Breast epithelium (tissue), 4 donors: ENCODE data around the gene POLR3K. TPM values are rescaled to one million over a fixed set of nuclear protein-coding genes. Genes with fewer than 3 reads are reported as not detected.

ENCODE experiments used
- DNase-seq, 2 donors: peaks; one replicate each; pipeline ENCODE4 v3.0.0-alpha.2; 2019; ENCODE audit warnings: low spot score in 2 of 2
- H3K27ac ChIP-seq, 2 donors: fragments of 200-600 bp; sonication (generic) in 1 of 2; one replicate each; pipeline ENCODE4 v1.5.1; 2016 to 2019; ENCODE audit warnings: mild to moderate bottlenecking in 1 of 2
- H3K27me3 ChIP-seq, 2 donors: fragments of 200-600 bp; sonication (generic) in 1 of 2; one replicate each; pipeline versions ENCODE4 v1.5.1 to v1.6.0; 2017 to 2019; ENCODE audit warnings: control low read depth in 1 of 2, mild to moderate bottlenecking in 1 of 2
- H3K36me3 ChIP-seq: fragments of 200-600 bp; one replicate; pipeline ENCODE4 v1.5.1; 2019
- H3K4me1 ChIP-seq, 2 donors: fragments of 200-600 bp; sonication (generic); one replicate each; pipeline ENCODE4 v1.5.1; 2016 to 2019; ENCODE audit warnings: control low read depth in 1 of 2
- H3K4me3 ChIP-seq, 3 donors: fragments of 200-600 bp; sonication (generic); 1 replicate in 2 of 3; 2 replicates in 1 of 3; pipeline ENCODE4 v1.5.1; 2016 to 2019; ENCODE audit warnings: mild to moderate bottlenecking in 3 of 3, moderate library complexity in 2 of 3
- H3K9me3 ChIP-seq, 2 donors: fragments of 200-600 bp; sonication (generic) in 1 of 2; one replicate each; pipeline ENCODE4 v1.5.1; 2016 to 2019; ENCODE audit warnings: control low read depth in 1 of 2
- POLR2A ChIP-seq: fragments of 450-650 bp; IDR thresholded peaks from one replicate; pipeline ENCODE4 v1.6.1; 2016; ENCODE audit warnings: antibody characterized with exemption, mild to moderate bottlenecking, moderate library complexity
- POLR2AphosphoS5 ChIP-seq, 3 donors: sonication (generic); formaldehyde crosslinking; IDR thresholded peaks; one replicate each; pipeline ENCODE4 v1.6.1; 2017; ENCODE audit warnings: antibody characterized with exemption in 3 of 3
- intact Hi-C: fragments of 100-400 bp; cut with DNase I; formaldehyde crosslinking; loops from one replicate; pipeline ENCODE4 v1.15.1; 2023; ENCODE audit warnings: low total_unique reads
- total RNA-seq, 3 donors: library from RNA; depleted of rRNA; stranded (reverse); fragments of >200 nt; gene quantifications; one replicate each; pipeline ENCODE4 v1.1.0, GENCODE V29; 2016
- TF ChIP-seq, protein P1 (sequence below), 3 donors: fragments of 450-650 bp; IDR thresholded peaks; one replicate each; pipeline ENCODE4 v1.5.1; 2016 to 2017; ENCODE audit warnings: antibody characterized with exemption in 3 of 3, mild to moderate bottlenecking in 3 of 3, moderate library complexity in 3 of 3

POLR3K gene
- total RNA-seq, 3 donors from 2014 or later: 3.8 to 6.9 (median 6.6) TPM

DNA sequence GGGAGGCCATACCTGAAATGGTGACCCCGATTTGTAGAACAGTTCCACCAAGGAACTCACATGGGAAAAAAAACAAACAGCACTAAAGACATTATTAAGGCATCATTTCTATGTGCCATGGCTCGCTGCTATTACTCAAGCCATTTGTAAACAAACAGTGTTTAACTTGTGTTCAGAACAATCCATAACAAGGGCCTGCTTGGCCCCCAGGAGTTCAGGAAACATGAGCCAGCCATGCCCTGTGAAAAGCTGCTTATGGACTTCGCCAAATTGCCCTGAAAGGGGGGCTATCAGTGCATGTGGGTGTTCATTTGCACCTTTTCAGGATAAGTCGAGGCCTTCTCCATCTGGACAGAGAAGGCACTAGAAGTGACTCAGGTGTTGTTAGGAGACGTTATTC is 8.0 kb downstream of the POLR3K start:
- Histone ChIP-seq H3K4me1 (no peaks in the 10 kb centered on the region), H3K9me3 (no peaks in the 10 kb centered on the region), H3K4me3 (no peak overlapping the region), H3K36me3 (no peaks in the 10 kb centered on the region), H3K27ac (no peak overlapping the region), H3K27me3 (no peaks in the 10 kb centered on the region)
- intact Hi-C loops: no loop called here
- TF ChIP-seq, protein P1, sequence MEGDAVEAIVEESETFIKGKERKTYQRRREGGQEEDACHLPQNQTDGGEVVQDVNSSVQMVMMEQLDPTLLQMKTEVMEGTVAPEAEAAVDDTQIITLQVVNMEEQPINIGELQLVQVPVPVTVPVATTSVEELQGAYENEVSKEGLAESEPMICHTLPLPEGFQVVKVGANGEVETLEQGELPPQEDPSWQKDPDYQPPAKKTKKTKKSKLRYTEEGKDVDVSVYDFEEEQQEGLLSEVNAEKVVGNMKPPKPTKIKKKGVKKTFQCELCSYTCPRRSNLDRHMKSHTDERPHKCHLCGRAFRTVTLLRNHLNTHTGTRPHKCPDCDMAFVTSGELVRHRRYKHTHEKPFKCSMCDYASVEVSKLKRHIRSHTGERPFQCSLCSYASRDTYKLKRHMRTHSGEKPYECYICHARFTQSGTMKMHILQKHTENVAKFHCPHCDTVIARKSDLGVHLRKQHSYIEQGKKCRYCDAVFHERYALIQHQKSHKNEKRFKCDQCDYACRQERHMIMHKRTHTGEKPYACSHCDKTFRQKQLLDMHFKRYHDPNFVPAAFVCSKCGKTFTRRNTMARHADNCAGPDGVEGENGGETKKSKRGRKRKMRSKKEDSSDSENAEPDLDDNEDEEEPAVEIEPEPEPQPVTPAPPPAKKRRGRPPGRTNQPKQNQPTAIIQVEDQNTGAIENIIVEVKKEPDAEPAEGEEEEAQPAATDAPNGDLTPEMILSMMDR (IDR thresholded peaks at IDR 0.05): no peak
- TF ChIP-seq POLR2AphosphoS5 (IDR thresholded peaks at IDR 0.05) (no peak), POLR2A (no peak)
- DNase-seq: peak in 1 of 2 donors; percentile 30

DNA sequence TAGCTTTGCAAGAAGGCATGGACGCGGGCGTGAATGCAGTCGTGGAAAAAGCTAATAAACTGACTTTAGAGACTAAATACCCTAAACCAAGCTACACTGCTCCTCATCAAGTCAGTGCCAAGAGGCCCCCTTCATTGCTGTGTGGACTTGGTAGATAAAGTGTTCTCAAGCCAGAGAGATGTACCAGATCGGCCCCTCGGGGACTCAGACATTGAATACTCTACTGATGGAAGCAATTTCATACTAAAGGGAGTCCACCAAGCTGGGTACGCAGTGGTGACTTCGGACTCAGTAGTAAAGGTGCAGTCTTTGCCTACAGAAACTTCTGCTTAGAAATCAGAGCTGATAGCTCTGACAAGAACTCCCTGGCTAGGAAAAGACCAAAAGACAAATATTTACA is 8.8 kb downstream of the POLR3K start:
- no peaks in the 10 kb centered on the region for H3K4me1 ChIP-seq
- H3K27ac ChIP-seq: no peak overlapping the region
- H3K27me3 ChIP-seq: no peaks in the 10 kb centered on the region
- intact Hi-C loops: no loop called here
- peak in 1 of 2 donors; percentile 10 for DNase-seq
- TF ChIP-seq POLR2A: no peak
- TF ChIP-seq, protein P1 (IDR thresholded peaks at IDR 0.05): no peak
- no peak for TF ChIP-seq POLR2AphosphoS5 (IDR thresholded peaks at IDR 0.05)
- H3K36me3 ChIP-seq: no peaks in the 10 kb centered on the region
- no peak overlapping the region for H3K4me3 ChIP-seq
- no peaks in the 10 kb centered on the region for H3K9me3 ChIP-seq

DNA sequence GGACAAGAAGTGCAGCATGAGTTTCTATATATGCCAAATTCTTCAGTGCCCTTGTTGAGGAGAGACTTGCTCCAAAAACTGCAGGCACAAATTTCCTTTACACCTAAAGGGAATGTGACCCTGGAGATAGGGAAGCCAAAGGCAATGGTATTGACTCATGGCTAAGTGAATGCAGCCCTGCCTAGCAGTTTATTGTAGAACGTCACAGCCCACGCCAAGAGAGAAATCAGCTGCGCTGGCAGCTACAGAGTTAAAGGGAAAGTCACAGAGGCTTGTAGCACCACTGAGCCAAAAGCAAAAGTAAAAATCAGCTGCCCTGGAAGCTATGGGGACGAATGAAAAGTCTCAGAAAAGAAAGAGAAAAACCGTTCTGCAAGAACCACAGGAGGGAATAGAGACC is 10.1 kb downstream of the POLR3K start:
- intact Hi-C loops: no loop called here
- DNase-seq: peak in 1 of 2 donors; percentile 25
- Histone ChIP-seq H3K27ac (no peak overlapping the region), H3K4me3 (no peak overlapping the region), H3K9me3 (no peaks in the 10 kb centered on the region), H3K36me3 (no peaks in the 10 kb centered on the region), H3K4me1 (peaks cover 0 to 3% of the 10 kb centered on the region in 2 donors), H3K27me3 (no peaks in the 10 kb centered on the region)
- TF ChIP-seq POLR2AphosphoS5 (IDR thresholded peaks at IDR 0.05) (no peak), POLR2A (no peak)
- TF ChIP-seq, protein P1 (IDR thresholded peaks at IDR 0.05): no peak

DNA sequence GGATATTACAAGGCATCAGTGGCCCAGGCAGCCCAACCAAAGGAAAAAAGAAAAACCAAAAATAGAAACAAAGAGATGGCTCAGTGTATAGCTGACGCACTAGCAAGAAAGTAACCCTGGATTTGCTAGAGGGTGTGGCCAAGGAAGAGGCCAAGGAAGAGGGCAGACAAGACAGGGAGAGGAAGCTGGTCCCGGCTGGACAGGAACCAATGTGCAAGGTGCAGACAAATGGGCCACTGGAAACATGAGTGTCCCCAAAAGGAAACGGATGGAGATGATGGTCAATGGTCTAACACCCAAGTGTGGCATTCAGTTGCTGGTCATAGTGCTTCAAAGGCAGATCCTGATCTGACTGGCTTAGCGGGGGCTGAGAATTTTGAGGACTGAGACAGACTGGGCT is 10.7 kb downstream of the POLR3K start:
- Histone ChIP-seq H3K27me3 (no peaks in the 10 kb centered on the region), H3K27ac (no peak overlapping the region), H3K4me1 (peaks cover 0 to 3% of the 10 kb centered on the region in 2 donors), H3K9me3 (no peaks in the 10 kb centered on the region), H3K36me3 (no peaks in the 10 kb centered on the region), H3K4me3 (no peak overlapping the region)
- TF ChIP-seq POLR2AphosphoS5 (IDR thresholded peaks at IDR 0.05) (no peak), POLR2A (no peak)
- TF ChIP-seq, protein P1 (IDR thresholded peaks at IDR 0.05): no peak
- intact Hi-C loops: no loop called here
- DNase-seq: no peak

DNA sequence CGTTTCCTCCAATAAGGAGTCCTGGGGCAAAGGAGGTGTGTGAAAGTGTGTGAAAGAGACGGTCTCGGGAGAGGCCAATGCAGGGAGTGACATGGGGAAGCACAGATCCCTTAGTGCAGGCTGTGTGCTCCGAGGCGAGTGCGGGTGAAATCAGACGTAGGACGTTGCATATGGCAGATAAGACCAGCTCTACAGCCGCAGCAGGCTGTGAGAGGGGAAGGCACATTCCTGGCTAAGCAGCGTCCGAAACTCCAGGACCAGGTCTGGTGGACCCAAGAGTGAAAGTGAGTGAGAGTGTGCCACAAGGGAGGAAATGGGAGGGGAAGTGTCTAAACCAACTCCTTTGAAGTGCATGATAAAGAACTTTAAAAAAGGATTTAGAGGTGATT is 11.3 kb downstream of the POLR3K start:
- Histone ChIP-seq H3K36me3 (no peaks in the 10 kb centered on the region), H3K27me3 (no peaks in the 10 kb centered on the region), H3K9me3 (no peaks in the 10 kb centered on the region), H3K4me1 (peaks cover 0 to 3% of the 10 kb centered on the region in 2 donors), H3K4me3 (peak overlapping the region in 2 of 3 donors; percentile 41 to 62), H3K27ac (no peak overlapping the region)
- TF ChIP-seq, protein P1 (IDR thresholded peaks at IDR 0.05): no peak
- TF ChIP-seq POLR2AphosphoS5 (IDR thresholded peaks at IDR 0.05) (no peak), POLR2A (no peak)
- intact Hi-C loops: no loop called here
- DNase-seq: no peak
